Caco-2 (cell line): ENCODE results near the gene MEIS3. TPM values are rescaled to one million over a fixed set of nuclear protein-coding genes. Genes with fewer than 3 reads are reported as not detected.

Experiments used
- BruUV-seq: library from RNA; stranded (reverse); fragments of 400-500 nt; replicated peaks from 2 replicates; lab custom pipeline; 2021; lab: Mats Ljungman, UMichigan
- CTCF ChIA-PET: fragments of 300-600 bp; sonication (Branson Sonifier 250); formaldehyde crosslinking; loops from one replicate; lab custom pipeline; 2022; ENCODE audit warnings: antibody characterized with exemption; lab: Charles Lee
- POLR2A ChIA-PET: fragments of 300-600 bp; sonication (Branson Sonifier 250); formaldehyde crosslinking; loops from one replicate; lab custom pipeline; 2022; ENCODE audit warnings: antibody characterized with exemption; lab: Charles Lee
- DNase-seq, 2 experiments: peaks; one replicate each; pipeline versions ENCODE4 v3.0.0 to v3.0.0-alpha.2; 2020 to 2022
- H3K27me3 ChIP-seq: replicated peaks from 2 replicates; pipeline ENCODE4 v1.6.0; 2011; ENCODE audit warnings: low read length; ENCODE audit not compliant: control insufficient read depth, insufficient read depth
- H3K36me3 ChIP-seq: 2 replicates; pipeline ENCODE4 v1.5.1; 2011; ENCODE audit warnings: low read length; ENCODE audit not compliant: control insufficient read depth, insufficient read depth
- H3K4me1 ChIP-seq: fragments of 250-450 bp; sonication (Bioruptor Pico); 2 replicates; pipeline ENCODE4 v1.5.1; 2020; ENCODE audit warnings: mild to moderate bottlenecking
- H3K4me3 ChIP-seq: 2 replicates; pipeline ENCODE4 v1.5.1; 2011; ENCODE audit warnings: low read depth, mild to moderate bottlenecking, control low read depth, low read length
- H3K9me3 ChIP-seq: fragments of 250-450 bp; sonication (Bioruptor Pico); 2 replicates; pipeline ENCODE4 v1.5.1; 2020; ENCODE audit warnings: mild to moderate bottlenecking, moderate library complexity
- H3K27ac Mint-ChIP-seq: one replicate; pipeline ENCODE4 v1.8.0; 2022; ENCODE audit warnings: mixed read lengths; ENCODE audit not compliant: unreplicated experiment
- H3K27me3 Mint-ChIP-seq: one replicate; pipeline ENCODE4 v1.8.0; 2022; ENCODE audit warnings: mixed read lengths; ENCODE audit not compliant: insufficient read depth, unreplicated experiment
- H3K36me3 Mint-ChIP-seq: one replicate; pipeline ENCODE4 v1.8.0; 2022; ENCODE audit warnings: mild to moderate bottlenecking, mixed read lengths; ENCODE audit not compliant: insufficient read depth, unreplicated experiment
- H3K4me1 Mint-ChIP-seq: one replicate; pipeline ENCODE4 v1.8.0; 2022; ENCODE audit warnings: low read depth, mixed read lengths; ENCODE audit not compliant: unreplicated experiment
- H3K4me3 Mint-ChIP-seq: one replicate; pipeline ENCODE4 v1.8.0; 2022; ENCODE audit warnings: mild to moderate bottlenecking, moderate library complexity, mixed read lengths; ENCODE audit not compliant: unreplicated experiment
- H3K9me3 Mint-ChIP-seq: one replicate; pipeline ENCODE4 v1.8.0; 2022; ENCODE audit warnings: mixed read lengths; ENCODE audit not compliant: unreplicated experiment
- intact Hi-C: fragments of 100-400 bp; cut with micrococcal nuclease; formaldehyde crosslinking; loops from one replicate; pipeline ENCODE4 v1.10.0; 2022; ENCODE audit not compliant: unreplicated experiment
- total RNA-seq: library from RNA; stranded (reverse); gene quantifications from 2 replicates; pipeline ENCODE4 v1.2.3, GENCODE V29; 2022
- TF ChIP-seq, protein P1 (sequence below), 2 experiments: fragments of 200-600 bp in 1 of 2; IDR thresholded peaks; 1 replicate in 1 of 2; 2 replicates in 1 of 2; pipeline versions ENCODE4 v1.5.1 to v1.8.0; 2011 to 2022; ENCODE audit warnings: antibody characterized with exemption in 1 of 2, control low read depth in 1 of 2, inconsistent platforms in 1 of 2, low read depth in 1 of 2, low read length in 1 of 2, mild to moderate bottlenecking in 1 of 2, moderate library complexity in 1 of 2; ENCODE audit not compliant: insufficient read depth in 1 of 2, severe bottlenecking in 1 of 2, unreplicated experiment in 1 of 2

MEIS3 gene
- total RNA-seq, 1 experiment from 2014 or later = 16.8 TPM

- Histone ChIP-seq H3K36me3 (peaks cover 5% of the 10 kb centered on the region), H3K9me3 (no peaks in the 10 kb centered on the region), H3K4me3 (no peak overlapping the region), H3K27me3 (no peaks in the 10 kb centered on the region), H3K4me1 (no peaks in the 10 kb centered on the region)
- no peak overlapping the region for H3K27ac Mint-ChIP-seq
- H3K4me1 Mint-ChIP-seq = no peaks in the 10 kb centered on the region
- BruUV-seq = no TSS peak
- POLR2A ChIA-PET = no interaction called here
- intact Hi-C loops = no loop called here
- CTCF ChIA-PET = no interaction called here
- DNase-seq = no peak
- no peaks in the 10 kb centered on the region for H3K27me3 Mint-ChIP-seq
- TF ChIP-seq, protein P1, sequence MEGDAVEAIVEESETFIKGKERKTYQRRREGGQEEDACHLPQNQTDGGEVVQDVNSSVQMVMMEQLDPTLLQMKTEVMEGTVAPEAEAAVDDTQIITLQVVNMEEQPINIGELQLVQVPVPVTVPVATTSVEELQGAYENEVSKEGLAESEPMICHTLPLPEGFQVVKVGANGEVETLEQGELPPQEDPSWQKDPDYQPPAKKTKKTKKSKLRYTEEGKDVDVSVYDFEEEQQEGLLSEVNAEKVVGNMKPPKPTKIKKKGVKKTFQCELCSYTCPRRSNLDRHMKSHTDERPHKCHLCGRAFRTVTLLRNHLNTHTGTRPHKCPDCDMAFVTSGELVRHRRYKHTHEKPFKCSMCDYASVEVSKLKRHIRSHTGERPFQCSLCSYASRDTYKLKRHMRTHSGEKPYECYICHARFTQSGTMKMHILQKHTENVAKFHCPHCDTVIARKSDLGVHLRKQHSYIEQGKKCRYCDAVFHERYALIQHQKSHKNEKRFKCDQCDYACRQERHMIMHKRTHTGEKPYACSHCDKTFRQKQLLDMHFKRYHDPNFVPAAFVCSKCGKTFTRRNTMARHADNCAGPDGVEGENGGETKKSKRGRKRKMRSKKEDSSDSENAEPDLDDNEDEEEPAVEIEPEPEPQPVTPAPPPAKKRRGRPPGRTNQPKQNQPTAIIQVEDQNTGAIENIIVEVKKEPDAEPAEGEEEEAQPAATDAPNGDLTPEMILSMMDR (IDR thresholded peaks at IDR 0.05; ENCODE audit: insufficient read depth in 1 of 2, low read depth in 1 of 2, low read length in 1 of 2, severe bottlenecking in 1 of 2, unreplicated experiment in 1 of 2) = no peak
- H3K4me3 Mint-ChIP-seq = no peak overlapping the region
- peaks cover 40% of the 10 kb centered on the region for H3K36me3 Mint-ChIP-seq
- H3K9me3 Mint-ChIP-seq = no peaks in the 10 kb centered on the region
Measured at GRCh38 chr19:47376589-47377144, 42.7 kb downstream of the MEIS3 start.

DNA sequence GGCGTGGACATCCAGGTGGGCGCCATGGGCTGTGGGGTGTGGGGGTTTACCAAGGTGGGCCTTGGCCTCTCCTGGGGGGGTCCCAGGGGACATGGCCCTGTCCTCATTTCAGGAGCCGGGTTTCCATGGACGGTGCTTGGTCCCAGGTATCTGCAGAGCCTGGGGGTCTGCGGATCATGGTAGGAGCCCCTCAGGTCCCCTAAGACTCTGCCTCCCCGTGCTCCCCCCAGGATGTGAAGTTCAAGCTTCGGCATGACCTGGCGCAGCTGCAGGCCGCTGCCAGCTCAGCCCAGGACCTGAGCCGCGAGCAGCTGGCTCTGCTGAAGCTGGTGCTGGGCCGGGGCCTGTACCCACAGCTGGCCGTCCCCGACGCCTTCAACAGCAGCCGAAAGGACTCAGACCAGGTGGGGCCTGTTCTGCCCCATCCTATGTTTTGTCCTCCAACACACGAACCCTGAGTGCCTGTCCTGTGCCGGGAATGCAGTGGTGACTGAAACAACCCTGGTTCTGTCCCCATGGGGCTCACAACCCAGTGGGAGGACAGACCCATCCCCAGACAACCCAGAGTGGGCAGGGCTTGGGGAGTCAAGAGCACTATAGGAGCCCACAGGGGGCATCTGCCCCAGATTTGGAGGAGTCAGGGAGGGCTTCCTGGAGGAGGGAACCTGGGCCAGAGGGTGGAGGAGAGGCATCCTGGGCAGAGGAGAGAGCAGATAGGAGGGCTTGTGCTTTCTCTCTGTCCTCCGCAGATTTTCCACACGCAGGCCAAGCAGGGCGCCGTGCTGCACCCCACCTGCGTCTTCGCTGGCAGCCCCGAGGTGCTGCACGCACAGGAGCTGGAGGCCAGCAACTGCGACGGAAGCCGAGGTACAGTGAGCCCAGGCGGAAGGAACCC is 43.4 kb downstream of the MEIS3 start:
- Histone ChIP-seq H3K4me1 (no peaks in the 10 kb centered on the region), H3K27me3 (no peaks in the 10 kb centered on the region), H3K4me3 (no peak overlapping the region), H3K36me3 (peaks cover 5% of the 10 kb centered on the region), H3K9me3 (no peaks in the 10 kb centered on the region)
- Mint-ChIP-seq H3K9me3 (no peaks in the 10 kb centered on the region), H3K4me3 (no peak overlapping the region), H3K36me3 (peaks cover 36% of the 10 kb centered on the region), H3K4me1 (no peaks in the 10 kb centered on the region), H3K27me3 (no peaks in the 10 kb centered on the region), H3K27ac (no peak overlapping the region)
- TF ChIP-seq, protein P1 (IDR thresholded peaks at IDR 0.05; ENCODE audit: insufficient read depth in 1 of 2, low read depth in 1 of 2, low read length in 1 of 2, severe bottlenecking in 1 of 2, unreplicated experiment in 1 of 2) = no peak
- CTCF ChIA-PET = interaction anchor here (2.6 kb wide), 1 partner anchor 16 kb away, joined by 7 read pairs; no protein-coding TSS in a partner anchor
- intact Hi-C loops = no loop called here
- no TSS peak for BruUV-seq
- POLR2A ChIA-PET = no interaction called here
- no peak for DNase-seq

GRCh38 chr19:47374876-47375693 is 44.2 kb downstream of the MEIS3 start:
- no peaks in the 10 kb centered on the region for H3K27me3 ChIP-seq
- no peak overlapping the region for H3K4me3 Mint-ChIP-seq
- H3K4me1 Mint-ChIP-seq = no peaks in the 10 kb centered on the region
- POLR2A ChIA-PET = no interaction called here
- no peaks in the 10 kb centered on the region for H3K9me3 ChIP-seq
- CTCF ChIA-PET = interaction anchor here (0.6 to 2.6 kb wide), 2 partner anchors 16 to 78 kb away, joined by 4 to 7 read pairs; no protein-coding TSS in a partner anchor
- peaks cover 36% of the 10 kb centered on the region for H3K36me3 Mint-ChIP-seq
- H3K27me3 Mint-ChIP-seq = no peaks in the 10 kb centered on the region
- H3K27ac Mint-ChIP-seq = no peak overlapping the region
- intact Hi-C loops = no loop called here
- H3K4me3 ChIP-seq = no peak overlapping the region
- BruUV-seq = no TSS peak
- TF ChIP-seq, protein P1 (IDR thresholded peaks at IDR 0.05; ENCODE audit: insufficient read depth in 1 of 2, low read depth in 1 of 2, low read length in 1 of 2, severe bottlenecking in 1 of 2, unreplicated experiment in 1 of 2) = no peak
- no peaks in the 10 kb centered on the region for H3K4me1 ChIP-seq
- peaks cover 3% of the 10 kb centered on the region for H3K36me3 ChIP-seq
- H3K9me3 Mint-ChIP-seq = no peaks in the 10 kb centered on the region
- no peak for DNase-seq
